ENCODE measurements around the gene MIER1.

MIER1 gene

GRCh38 chr1:66999640-67000400, 75.0 kb downstream of the MIER1 start:
- no peak for DNase-seq

- DNase-seq, result no peak
These were observed 77.1 kb downstream of the MIER1 start for GRCh38 chr1:67001682-67002425.

- no peak for DNase-seq
These were observed 79.4 kb downstream of the MIER1 start for GRCh38 chr1:67004176-67004575.

- DNase-seq, result no peak
These were observed 80.3 kb downstream of the MIER1 start for GRCh38 chr1:67005068-67005467.

- no peak for DNase-seq
These were observed 85.0 kb downstream of the MIER1 start for GRCh38 chr1:67009792-67010191.

GRCh38 chr1:67013573-67013972, 88.8 kb downstream of the MIER1 start:
- DNase-seq, result peak; percentile 25

- DNase-seq, result no peak
These were observed 93.8 kb downstream of the MIER1 start for GRCh38 chr1:67018574-67018973.

GRCh38 chr1:67019121-67019520, 94.3 kb downstream of the MIER1 start:
- DNase-seq, result no peak

GRCh38 chr1:67019600-67020136, 94.9 kb downstream of the MIER1 start:
- DNase-seq, result peak; percentile 86

GRCh38 chr1:67020304-67020703, 95.5 kb downstream of the MIER1 start:
- peak; percentile 40 for DNase-seq

- DNase-seq, result no peak
These were observed 96.0 kb downstream of the MIER1 start for GRCh38 chr1:67020765-67021164.

- DNase-seq, result no peak
These were observed 104.7 kb downstream of the MIER1 start for GRCh38 chr1:67029472-67029871.

GRCh38 chr1:67031121-67031858, 106.5 kb downstream of the MIER1 start:
- peak; percentile 61 for DNase-seq

- DNase-seq, result no peak
These were observed 107.1 kb downstream of the MIER1 start for GRCh38 chr1:67031859-67032247.

All from fibroblast of skin of back (primary cell).